Neural cell (in vitro differentiated cells): ENCODE results near the gene AGBL1. TPM values are rescaled to one million over a fixed set of nuclear protein-coding genes. Genes with fewer than 3 reads are reported as not detected.

Experiments used
- H2AFZ ChIP-seq: fragments of 200-600, 300-800 bp; sonication (generic), shearing (Covaris generic); 2 replicates; pipeline ENCODE4 v1.6.0; 2014; ENCODE audit warnings: low read depth, mild to moderate bottlenecking, antibody characterized with exemption, low read length, moderate library complexity
- H3F3A ChIP-seq: fragments of 200-600 bp; shearing (Covaris generic); 2 replicates; pipeline ENCODE4 v1.6.1; 2016; ENCODE audit warnings: mild to moderate bottlenecking, moderate library complexity, mixed read lengths, antibody characterized with exemption, low read length; ENCODE audit not compliant: insufficient read depth, poor library complexity, severe bottlenecking
- H3K27ac ChIP-seq: fragments of 200-600, 300-800 bp; sonication (generic), shearing (Covaris generic); 2 replicates; pipeline ENCODE4 v1.5.1; 2014; ENCODE audit warnings: mild to moderate bottlenecking, low read length, moderate library complexity
- H3K27me3 ChIP-seq: fragments of 300-800, 200-600 bp; sonication (generic), shearing (Covaris generic); 2 replicates; pipeline ENCODE4 v1.6.0; 2014; ENCODE audit warnings: mild to moderate bottlenecking, low read depth, low read length, moderate library complexity; ENCODE audit not compliant: insufficient read depth
- H3K36me3 ChIP-seq: fragments of 300-800, 200-600 bp; sonication (generic), shearing (Covaris generic); 2 replicates; pipeline ENCODE4 v1.5.1; 2014; ENCODE audit warnings: mild to moderate bottlenecking, antibody characterized with exemption, low read length, moderate library complexity; ENCODE audit not compliant: insufficient read depth
- H3K4me2 ChIP-seq: fragments of 300-800, 200-600 bp; sonication (generic), shearing (Covaris generic); 2 replicates; pipeline ENCODE4 v1.6.0; 2014; ENCODE audit warnings: mild to moderate bottlenecking, low read length
- H3K4me3 ChIP-seq: fragments of 300-800, 200-600 bp; sonication (generic), shearing (Covaris generic); 2 replicates; pipeline ENCODE4 v1.5.1; 2014; ENCODE audit warnings: mild to moderate bottlenecking, low read length, moderate library complexity
- H3K79me2 ChIP-seq: fragments of 200-600 bp; shearing (Covaris generic); replicated peaks from 2 replicates; pipeline ENCODE4 v1.6.0; 2014; ENCODE audit warnings: mild to moderate bottlenecking, low read length, moderate library complexity; ENCODE audit not compliant: insufficient read depth
- H3K9ac ChIP-seq: fragments of 300-800, 200-600 bp; sonication (generic), shearing (Covaris generic); 2 replicates; pipeline ENCODE4 v1.6.1; 2016; ENCODE audit warnings: mild to moderate bottlenecking, low read length, mixed read lengths
- H3K9me2 ChIP-seq: fragments of 200-600 bp; shearing (Covaris generic); 2 replicates; pipeline ENCODE4 v1.6.1; 2016; ENCODE audit warnings: mild to moderate bottlenecking, low read length, mixed read lengths; ENCODE audit not compliant: insufficient read depth
- H3K9me3 ChIP-seq: fragments of 200-600, 300-800 bp; sonication (generic), shearing (Covaris generic); 2 replicates; pipeline ENCODE4 v1.6.1; 2016; ENCODE audit warnings: mild to moderate bottlenecking, mixed run types, low read length, moderate library complexity, mixed read lengths
- H4K20me1 ChIP-seq: fragments of 200-600 bp; shearing (Covaris generic); 2 replicates; pipeline ENCODE4 v1.6.1; 2016; ENCODE audit warnings: mild to moderate bottlenecking, mixed run types; ENCODE audit not compliant: insufficient read depth
- EP300 ChIP-seq: fragments of 450-650 bp; conservative IDR thresholded peaks from 2 replicates; pipeline ENCODE4 v1.6.1; 2014; ENCODE audit warnings: antibody characterized with exemption, mild to moderate bottlenecking, moderate library complexity; ENCODE audit not compliant: poor library complexity, severe bottlenecking
- EZH2 ChIP-seq: fragments of 200-600, 300-800 bp; shearing (Covaris generic), sonication (generic); IDR thresholded peaks from 2 replicates; pipeline ENCODE4 v1.6.1; 2014; ENCODE audit warnings: antibody characterized with exemption, low read length, borderline replicate concordance, mild to moderate bottlenecking; ENCODE audit not compliant: insufficient read depth, poor library complexity, severe bottlenecking
- MXI1 ChIP-seq: fragments of 450-650 bp; conservative IDR thresholded peaks from 2 replicates; pipeline ENCODE4 v1.6.1; 2014; ENCODE audit warnings: antibody characterized with exemption, mild to moderate bottlenecking; ENCODE audit not compliant: poor library complexity, severe bottlenecking
- POLR2AphosphoS5 ChIP-seq: IDR thresholded peaks from 2 replicates; pipeline ENCODE4 v1.6.1; 2012
- RAD21 ChIP-seq: fragments of 450-650 bp; conservative IDR thresholded peaks from 2 replicates; pipeline ENCODE4 v1.6.1; 2014; ENCODE audit warnings: antibody characterized with exemption, mild to moderate bottlenecking, moderate library complexity
- SMC3 ChIP-seq: fragments of 450-650 bp; conservative IDR thresholded peaks from 2 replicates; pipeline ENCODE4 v1.6.1; 2014; ENCODE audit warnings: antibody characterized with exemption, mild to moderate bottlenecking, moderate library complexity; ENCODE audit not compliant: poor library complexity
- TAF1 ChIP-seq: IDR thresholded peaks from 2 replicates; pipeline ENCODE4 v1.6.1; 2012; ENCODE audit warnings: low read depth
- polyA plus RNA-seq: library from polyadenylated mRNA; depleted of rRNA; stranded (reverse); fragments of >200 nt; gene quantifications from 2 replicates; pipeline ENCODE4 v1.2.3, GENCODE V29; 2014
- TF ChIP-seq, protein P1 (sequence below): fragments of 450-650 bp; IDR thresholded peaks from 2 replicates; pipeline ENCODE4 v1.5.1; 2014; ENCODE audit warnings: antibody characterized with exemption, mild to moderate bottlenecking, moderate library complexity; ENCODE audit not compliant: poor library complexity, severe bottlenecking
- TF ChIP-seq, protein P2 (sequence below): IDR thresholded peaks from 2 replicates; pipeline ENCODE4 v1.6.1; 2012; ENCODE audit warnings: borderline replicate concordance

AGBL1 gene
- polyA plus RNA-seq, 1 donor from 2014 or later: 0.12 TPM

DNA sequence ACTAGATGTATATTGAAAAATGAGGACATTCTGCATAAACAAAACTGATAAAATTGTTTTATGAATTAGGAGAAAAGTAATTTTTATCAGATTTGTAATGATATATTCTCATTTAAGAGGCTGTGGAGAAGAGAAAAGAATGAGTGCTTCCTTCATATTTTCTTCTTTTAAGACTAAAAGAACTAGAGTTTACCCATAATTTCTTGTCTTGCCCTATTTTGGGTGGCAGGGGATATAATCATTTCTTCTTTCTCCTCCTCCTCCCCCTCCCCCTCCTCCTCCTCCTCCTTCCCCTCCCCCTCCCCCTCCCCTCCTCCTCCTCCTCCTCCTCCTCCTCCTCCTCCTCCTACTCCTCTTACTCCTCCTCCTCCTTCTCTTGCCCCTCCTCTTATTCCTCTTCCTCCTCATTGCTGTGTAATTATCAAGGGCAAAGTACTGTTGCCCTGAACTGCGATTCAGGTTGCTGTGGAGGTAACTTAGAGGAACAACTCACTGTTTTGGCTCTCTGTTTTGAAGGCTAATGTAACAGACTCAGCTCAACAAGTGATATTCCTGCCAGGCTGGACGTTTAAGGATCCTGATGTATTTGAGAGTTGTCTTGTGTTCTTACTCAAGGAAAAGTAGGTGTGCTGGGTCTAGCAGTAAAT lies 555.4 kb downstream of the AGBL1 start:
- H2AFZ ChIP-seq: no peak overlapping the region
- no peak overlapping the region for H3K9ac ChIP-seq
- no peak overlapping the region for H3K4me3 ChIP-seq
- no peaks in the 10 kb centered on the region for H3K27me3 ChIP-seq
- no peaks in the 10 kb centered on the region for H3K9me3 ChIP-seq
- no peaks in the 10 kb centered on the region for H4K20me1 ChIP-seq
- H3K79me2 ChIP-seq: no peaks in the 10 kb centered on the region
- no peaks in the 10 kb centered on the region for H3K36me3 ChIP-seq
- H3K27ac ChIP-seq: no peak overlapping the region
- TF ChIP-seq, protein P1, sequence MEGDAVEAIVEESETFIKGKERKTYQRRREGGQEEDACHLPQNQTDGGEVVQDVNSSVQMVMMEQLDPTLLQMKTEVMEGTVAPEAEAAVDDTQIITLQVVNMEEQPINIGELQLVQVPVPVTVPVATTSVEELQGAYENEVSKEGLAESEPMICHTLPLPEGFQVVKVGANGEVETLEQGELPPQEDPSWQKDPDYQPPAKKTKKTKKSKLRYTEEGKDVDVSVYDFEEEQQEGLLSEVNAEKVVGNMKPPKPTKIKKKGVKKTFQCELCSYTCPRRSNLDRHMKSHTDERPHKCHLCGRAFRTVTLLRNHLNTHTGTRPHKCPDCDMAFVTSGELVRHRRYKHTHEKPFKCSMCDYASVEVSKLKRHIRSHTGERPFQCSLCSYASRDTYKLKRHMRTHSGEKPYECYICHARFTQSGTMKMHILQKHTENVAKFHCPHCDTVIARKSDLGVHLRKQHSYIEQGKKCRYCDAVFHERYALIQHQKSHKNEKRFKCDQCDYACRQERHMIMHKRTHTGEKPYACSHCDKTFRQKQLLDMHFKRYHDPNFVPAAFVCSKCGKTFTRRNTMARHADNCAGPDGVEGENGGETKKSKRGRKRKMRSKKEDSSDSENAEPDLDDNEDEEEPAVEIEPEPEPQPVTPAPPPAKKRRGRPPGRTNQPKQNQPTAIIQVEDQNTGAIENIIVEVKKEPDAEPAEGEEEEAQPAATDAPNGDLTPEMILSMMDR: no peak
- no peak for TF ChIP-seq MXI1
- H3K9me2 ChIP-seq: no peaks in the 10 kb centered on the region
- H3F3A ChIP-seq: no peaks in the 10 kb centered on the region
- H3K4me2 ChIP-seq: no peak overlapping the region

DNA sequence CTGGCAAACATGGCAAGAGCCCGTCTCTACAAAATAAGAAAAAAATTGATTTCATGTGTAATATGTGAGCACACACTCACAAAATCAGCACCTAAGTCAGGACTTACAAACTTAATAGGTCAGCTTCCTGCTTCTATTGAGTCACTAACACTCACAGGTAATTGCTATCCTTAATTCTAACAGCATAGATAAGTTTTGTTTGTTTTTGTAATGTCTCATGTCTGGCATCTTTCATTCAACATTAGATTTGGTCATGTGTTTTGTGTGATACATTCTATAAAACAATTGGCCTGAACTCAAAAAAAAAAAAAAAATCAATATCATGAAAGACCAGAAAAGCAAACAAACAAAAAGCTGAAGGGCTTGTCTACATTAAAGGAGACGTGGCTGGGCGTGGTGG lies 564.7 kb downstream of the AGBL1 start:
- H3K36me3 ChIP-seq: no peaks in the 10 kb centered on the region
- H3K9me3 ChIP-seq: no peaks in the 10 kb centered on the region
- no peak overlapping the region for H3K9ac ChIP-seq
- H3K79me2 ChIP-seq: no peaks in the 10 kb centered on the region
- H4K20me1 ChIP-seq: no peaks in the 10 kb centered on the region
- TF ChIP-seq SMC3: no peak
- TF ChIP-seq EP300: no peak
- no peak for TF ChIP-seq EZH2
- TF ChIP-seq TAF1: no peak
- TF ChIP-seq MXI1: no peak
- TF ChIP-seq, protein P1: no peak
- TF ChIP-seq, protein P2, sequence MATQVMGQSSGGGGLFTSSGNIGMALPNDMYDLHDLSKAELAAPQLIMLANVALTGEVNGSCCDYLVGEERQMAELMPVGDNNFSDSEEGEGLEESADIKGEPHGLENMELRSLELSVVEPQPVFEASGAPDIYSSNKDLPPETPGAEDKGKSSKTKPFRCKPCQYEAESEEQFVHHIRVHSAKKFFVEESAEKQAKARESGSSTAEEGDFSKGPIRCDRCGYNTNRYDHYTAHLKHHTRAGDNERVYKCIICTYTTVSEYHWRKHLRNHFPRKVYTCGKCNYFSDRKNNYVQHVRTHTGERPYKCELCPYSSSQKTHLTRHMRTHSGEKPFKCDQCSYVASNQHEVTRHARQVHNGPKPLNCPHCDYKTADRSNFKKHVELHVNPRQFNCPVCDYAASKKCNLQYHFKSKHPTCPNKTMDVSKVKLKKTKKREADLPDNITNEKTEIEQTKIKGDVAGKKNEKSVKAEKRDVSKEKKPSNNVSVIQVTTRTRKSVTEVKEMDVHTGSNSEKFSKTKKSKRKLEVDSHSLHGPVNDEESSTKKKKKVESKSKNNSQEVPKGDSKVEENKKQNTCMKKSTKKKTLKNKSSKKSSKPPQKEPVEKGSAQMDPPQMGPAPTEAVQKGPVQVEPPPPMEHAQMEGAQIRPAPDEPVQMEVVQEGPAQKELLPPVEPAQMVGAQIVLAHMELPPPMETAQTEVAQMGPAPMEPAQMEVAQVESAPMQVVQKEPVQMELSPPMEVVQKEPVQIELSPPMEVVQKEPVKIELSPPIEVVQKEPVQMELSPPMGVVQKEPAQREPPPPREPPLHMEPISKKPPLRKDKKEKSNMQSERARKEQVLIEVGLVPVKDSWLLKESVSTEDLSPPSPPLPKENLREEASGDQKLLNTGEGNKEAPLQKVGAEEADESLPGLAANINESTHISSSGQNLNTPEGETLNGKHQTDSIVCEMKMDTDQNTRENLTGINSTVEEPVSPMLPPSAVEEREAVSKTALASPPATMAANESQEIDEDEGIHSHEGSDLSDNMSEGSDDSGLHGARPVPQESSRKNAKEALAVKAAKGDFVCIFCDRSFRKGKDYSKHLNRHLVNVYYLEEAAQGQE: no peak
- no peak for TF ChIP-seq RAD21
- TF ChIP-seq POLR2AphosphoS5: no peak
- H3K27me3 ChIP-seq: no peaks in the 10 kb centered on the region
- no peak overlapping the region for H2AFZ ChIP-seq
- no peaks in the 10 kb centered on the region for H3K9me2 ChIP-seq
- no peaks in the 10 kb centered on the region for H3F3A ChIP-seq
- H3K4me3 ChIP-seq: no peak overlapping the region
- no peak overlapping the region for H3K27ac ChIP-seq
- H3K4me2 ChIP-seq: no peak overlapping the region
